Activated effector memory CD4-positive, alpha-beta T cell treated with Interleukin-2 at 50 U/mL for 16 hours (primary cell): ENCODE measurements around the gene TTLL12.
"Not testable (repeated sequence)": the region's sequence is repeated elsewhere in the genome, so short reads cannot be mapped to it uniquely, and the experiment has no call there.

ENCODE experiments used
- DNase-seq: peaks from one replicate; pipeline ENCODE4 v3.0.0-alpha.2; 2020

TTLL12 gene

DNA sequence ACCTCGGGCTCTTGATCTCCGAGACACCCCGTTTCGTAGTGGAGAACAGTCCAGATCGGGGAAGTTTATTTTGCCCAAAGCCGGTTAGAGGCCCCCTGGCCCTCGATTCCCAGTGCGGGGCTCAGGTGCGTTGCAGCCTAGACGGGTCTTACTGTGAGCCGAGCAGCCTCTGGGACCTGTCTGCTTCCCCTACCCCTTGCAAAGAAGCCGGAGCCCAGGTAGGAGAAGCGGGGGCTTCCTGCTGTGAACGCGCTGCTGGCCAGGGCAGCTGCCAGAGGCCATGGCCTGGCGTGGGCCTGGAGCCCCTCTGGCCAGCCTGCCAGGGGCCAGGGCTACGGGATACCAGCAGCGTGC, 35.0 kb downstream of the TTLL12 start:
- DNase-seq: no peak

DNA sequence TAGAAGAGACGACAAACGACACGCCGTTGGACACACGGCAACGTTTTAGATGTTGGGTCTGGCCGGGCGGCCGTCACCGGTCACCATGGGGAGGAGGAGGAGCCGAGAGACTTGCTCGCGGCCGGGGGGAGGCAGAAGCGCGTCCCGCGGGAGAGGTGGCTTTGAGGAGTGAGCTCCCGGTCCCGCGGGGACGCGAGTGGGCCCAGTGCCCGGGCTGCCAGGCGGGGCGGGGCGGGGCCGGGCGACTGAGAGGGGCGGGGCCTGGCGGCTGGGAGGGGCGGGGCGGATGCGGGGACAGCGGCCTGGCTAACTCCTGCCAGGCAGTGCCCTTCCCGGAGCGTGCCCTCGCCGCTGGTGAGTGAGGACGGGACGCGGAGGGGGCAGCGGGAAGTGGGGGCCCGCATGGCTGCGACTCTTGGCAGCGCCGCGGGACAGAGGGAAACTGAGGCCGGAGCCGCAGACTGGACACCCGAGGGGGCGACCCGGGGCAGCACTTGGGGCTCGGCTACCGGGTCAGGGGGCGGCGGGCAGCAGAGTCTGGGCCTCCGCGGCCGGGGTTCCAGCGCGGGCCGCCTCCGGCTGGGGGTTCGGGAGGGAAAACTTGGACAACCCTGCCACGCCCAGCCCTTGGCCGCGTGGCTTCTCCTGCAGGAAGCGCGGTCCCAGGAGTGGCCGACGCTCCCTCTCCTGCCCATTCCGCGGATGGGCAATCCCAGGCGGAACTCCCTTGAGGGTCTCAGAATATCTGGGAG, 35.5 kb downstream of the TTLL12 start, which contains the start of gene TSPO:
TSS of gene TSPO (plus strand) at position 309 of the 752 bp plus-strand sequence. CDS start 7,680 bp downstream, outside the sequence.
- peak; percentile 58 for DNase-seq

DNA sequence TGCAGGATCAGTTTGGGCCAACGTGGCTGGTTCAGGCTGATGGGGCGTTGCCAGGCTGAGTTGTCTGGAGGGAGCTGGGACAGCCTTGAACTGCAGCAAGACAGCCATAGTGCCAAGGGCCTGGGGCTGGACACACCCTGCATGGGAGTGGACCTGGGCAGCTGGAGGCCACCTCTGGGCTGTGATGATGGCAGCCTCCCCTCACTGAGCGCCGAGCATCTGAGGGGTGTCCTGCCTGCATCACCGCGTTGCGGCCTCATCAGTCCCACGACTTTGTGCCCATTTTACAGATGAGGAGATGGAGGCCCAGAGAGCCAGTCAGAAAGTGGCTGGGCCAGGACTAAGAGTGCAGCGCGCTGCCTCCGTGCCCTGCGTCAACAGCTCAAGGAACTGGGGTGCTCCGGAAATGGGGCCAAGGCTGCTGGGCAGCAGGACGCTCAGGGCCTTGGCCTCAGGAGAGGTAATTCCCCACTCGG, 36.2 kb downstream of the TTLL12 start:
- DNase-seq: no peak

DNA sequence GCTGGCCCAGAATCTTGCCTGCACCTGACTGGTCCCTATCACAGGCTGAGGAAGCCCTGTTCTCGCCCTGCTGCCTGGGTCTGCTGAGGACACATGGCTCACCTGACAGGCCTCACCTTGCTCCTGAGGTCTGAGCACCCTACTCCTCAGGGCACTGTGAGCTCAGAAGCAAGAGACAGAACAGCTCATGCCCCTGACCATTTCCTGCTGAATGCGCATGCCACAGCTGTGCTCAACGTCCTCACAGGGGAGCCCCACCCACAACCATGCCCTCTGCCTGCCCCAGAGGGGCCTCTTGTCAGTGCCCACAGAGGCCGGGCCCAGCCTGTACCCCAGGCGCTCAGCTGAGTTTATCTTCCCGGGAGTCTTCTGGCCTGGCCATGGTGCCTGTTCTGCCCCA, 38.4 kb downstream of the TTLL12 start:
- DNase-seq: no peak

DNA sequence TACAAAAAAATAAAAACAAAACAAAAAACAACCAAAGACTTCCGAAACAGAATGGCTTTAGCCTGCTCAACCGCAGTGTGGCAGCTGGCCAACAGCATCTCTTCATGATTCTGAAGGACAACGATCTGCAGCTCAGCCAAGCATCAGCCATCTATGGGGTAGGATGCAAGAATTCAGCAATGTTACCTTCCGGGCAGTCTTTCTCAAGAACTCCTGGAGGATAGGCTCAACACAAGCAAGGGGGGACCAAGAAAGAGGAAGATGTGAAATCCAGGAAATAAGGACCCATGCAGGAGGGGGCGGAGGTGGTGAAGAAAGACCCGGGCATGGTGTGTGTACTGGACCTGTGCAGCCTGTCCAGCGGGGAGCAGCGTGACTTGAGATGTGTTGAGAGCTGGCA, 39.1 kb downstream of the TTLL12 start:
- no peak for DNase-seq

DNA sequence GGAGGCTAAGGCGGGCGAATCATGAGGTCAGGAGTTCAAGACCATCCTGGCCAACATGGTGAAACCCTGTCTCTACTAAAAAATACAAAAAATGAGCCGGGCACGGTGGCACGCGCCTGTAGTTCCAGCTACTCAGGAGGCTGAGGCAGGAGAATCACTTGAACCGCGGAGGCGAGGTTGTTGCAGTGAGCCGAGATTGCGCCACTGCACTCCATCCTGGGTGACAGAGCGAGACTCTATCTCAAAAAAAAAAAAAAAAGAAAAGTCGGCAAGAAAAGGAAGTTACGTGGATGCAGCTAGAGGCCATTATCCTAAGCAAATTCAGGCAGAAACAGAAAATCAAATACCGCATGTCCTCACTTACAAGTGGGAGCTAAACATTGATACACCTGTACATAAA, 40.6 kb downstream of the TTLL12 start:
- not testable (repeated sequence) for DNase-seq

DNA sequence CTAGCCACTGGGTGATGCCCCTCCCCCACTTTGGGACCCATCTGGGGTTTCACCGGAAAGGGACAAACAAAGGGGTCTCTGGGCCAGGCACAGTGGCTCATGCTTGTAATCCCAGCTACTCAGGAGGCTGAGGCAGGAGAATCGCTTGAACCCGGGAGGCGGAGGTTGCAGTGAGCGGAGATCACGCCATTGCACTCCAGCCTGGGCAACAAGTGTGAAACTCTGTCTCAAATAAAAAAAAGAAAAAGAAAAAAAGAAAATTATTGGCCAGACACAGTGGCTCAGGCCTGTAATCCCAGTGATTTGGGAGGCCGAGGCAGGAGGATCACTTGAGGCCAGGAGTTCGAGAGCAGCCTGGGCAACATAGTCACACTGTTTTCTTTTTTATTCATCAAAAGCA, 41.6 kb downstream of the TTLL12 start:
- not testable (repeated sequence) for DNase-seq

DNA sequence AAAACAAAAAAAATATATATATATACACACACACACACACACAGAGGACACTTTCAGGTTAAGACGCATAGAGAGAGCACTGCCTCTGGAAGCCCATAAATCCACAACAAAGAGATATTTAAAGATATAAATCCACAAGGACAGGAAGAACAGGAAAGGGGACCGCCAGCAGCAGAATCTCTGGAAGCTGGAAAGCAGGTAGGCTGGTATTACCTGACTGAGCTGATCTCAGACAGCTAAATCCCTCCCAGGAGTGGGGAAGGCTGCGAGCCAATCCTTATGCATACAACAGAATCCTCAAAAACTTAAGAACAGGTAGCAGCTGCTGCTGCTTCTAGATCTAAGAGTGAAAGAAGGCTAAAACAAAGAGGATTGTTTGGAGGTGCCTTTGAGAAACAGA, 42.0 kb downstream of the TTLL12 start:
- DNase-seq: no peak

DNA sequence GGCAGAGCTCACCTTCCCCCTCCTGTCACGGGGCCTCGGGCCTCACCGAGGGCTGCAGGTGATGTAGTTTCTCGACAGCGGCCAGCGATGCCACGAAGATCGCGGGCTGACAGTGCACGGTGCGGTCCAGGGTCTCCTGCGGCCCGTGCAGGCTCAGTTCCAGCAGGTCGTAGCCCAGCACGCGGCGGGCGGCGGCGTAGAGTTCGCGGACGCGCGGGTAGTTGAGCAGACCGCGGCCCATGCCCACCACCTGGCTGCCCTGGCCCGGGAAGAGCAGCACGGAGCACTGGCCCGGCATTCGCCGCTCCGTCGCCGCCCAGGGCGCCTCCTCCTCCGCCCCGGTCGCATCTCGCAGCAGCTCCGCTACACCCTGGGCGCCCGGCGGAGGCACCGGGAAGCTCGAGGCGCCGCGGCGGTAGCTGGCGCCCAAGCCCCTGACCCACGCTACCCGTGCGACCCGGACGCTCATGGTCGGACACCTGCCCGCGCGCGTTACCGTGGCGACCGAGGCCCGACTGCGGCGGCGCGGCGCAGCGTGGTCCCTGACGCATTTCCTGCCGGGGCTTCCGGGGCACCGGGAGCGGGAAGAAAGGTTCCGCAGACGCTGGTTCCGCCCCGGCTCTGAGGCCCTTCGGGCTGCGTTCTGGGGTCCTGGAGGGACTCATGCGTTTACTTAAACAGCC, 43.9 kb downstream of the TTLL12 start, which contains the start of gene MCAT:
TSS of gene MCAT (minus strand) at position 519 of the 683 bp plus-strand sequence. CDS start at position 469, 50 bp downstream.
- peak; percentile 74 for DNase-seq

DNA sequence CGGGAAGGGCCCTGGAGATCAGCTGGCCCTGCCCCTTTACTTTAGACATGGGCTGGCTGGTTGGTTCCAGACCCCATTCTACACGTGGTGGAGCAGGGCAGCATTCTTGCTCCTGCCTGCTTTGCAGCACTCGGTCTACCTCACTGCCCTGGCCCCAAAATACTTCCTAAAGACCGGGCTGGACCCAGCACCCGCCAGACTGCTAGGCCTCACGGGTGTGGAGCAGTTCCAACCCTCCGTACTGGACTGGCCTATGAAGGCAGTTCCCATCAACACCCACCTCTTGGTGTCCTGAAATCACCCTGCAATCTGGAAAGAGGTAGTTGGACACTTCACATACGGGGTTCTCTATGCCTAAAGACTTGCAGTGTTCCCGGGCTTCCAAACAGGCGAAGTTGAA, 50.1 kb downstream of the TTLL12 start:
- DNase-seq: no peak

DNA sequence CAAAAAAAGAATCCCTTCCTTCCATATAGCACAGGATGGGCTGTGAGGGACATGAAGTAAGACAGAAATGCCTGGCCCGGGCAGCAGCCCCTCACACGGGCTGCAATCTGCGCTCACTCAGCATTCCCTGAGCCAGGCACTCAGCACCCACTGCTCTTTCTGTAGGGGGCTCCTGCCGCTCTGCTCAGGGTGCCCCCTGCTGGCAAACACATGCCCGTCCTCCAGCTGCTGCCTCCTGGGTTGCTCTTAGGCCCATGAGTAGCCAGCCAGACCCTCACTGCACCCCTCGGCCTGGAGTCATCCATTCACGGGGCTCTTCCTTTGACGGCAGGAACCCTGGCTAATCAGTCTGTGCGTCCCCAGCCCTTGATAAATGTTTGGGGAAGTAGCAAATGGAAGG, 50.7 kb downstream of the TTLL12 start:
- no peak for DNase-seq

DNA sequence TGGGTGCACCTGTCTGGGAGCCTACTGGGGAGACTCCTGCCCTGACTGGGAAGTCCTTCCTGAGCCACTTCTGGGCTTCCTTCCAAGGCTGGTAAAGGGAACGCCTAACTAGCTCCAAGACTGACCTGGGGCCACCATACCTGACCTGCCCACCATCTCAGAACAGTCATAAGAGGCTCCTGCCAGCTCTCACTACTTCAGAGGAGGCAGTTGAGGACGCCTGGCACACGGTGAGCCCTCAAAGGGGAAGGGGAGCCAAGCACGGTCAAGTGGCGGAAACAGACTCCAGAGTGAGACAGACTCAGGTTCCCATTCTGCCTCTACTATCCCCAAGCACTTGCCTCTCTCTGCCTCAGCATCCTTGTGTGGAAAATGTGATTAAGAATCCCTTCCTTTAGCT, 51.4 kb downstream of the TTLL12 start:
- no peak for DNase-seq

DNA sequence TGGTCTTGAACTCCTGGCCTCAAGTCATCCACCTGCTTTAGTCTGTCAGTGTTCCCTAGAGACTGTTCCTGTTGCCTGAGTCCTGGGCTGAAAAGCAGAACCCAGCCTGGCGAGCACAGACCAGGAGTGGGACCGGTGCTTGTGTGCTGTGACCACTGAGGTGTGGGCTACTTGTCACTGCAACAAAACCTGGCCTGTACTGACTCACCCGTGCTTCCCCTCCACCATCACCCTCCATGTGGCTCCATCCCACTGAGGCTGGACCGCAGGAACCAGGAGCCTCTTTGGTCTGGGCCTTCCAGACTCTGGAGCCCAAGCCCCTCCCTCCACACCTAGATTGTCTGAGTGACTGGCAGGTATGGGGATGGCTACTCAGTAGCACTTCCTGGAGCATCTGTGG, 52.4 kb downstream of the TTLL12 start:
- DNase-seq: no peak

DNA sequence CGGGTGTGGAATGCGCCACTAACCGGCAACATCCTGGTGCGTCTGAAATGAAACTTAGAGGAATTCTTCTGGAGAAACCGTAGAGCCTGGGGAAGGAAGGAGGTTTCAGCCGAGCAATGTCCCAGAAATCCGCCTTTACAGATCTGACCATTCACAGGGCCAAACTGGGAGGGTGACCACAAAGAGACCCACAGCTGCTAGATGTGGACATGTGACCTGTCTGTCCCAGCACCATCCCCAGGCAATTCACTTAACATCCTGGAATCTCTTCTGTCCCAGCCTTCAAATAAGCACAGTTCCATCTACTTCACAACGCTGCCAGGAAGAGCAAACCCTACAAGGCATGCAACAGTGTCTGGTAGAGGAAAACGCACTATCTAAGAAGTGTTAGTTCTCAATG, 53.5 kb downstream of the TTLL12 start:
- DNase-seq: no peak

DNA sequence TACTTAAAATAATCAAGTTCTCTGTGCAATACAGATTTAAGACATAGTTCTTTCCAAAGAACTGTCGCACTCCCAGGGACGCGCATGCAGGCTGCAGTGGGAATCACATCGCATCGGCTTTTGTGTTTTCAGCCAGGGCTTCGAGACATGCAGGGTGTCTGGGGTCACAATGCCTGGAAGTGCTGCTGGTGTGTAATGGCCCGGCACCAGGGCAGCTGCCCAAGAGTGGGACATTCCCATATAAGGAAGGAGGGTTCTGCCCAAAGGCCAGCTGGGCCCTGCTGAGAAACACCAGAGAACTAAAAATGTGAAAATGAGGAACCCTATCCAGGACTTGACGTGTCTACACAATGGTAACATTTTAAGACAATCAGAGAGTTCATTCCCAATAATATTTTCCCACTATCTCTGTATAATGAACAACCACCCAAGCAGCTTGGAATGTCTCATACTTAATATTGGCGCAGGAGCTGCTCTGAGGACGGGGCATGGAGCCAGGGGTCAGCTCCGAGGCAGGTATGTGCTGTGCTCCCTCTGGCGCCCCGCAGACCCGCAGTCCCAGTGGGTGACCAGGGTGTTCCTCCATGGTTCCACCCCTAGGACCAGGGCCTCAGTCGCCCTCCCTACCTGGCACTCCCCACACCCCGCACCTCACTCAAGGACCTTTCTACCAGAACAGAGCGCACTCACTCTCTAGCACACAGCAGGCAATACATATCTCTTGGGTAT, 55.0 kb downstream of the TTLL12 start:
- no peak for DNase-seq

DNA sequence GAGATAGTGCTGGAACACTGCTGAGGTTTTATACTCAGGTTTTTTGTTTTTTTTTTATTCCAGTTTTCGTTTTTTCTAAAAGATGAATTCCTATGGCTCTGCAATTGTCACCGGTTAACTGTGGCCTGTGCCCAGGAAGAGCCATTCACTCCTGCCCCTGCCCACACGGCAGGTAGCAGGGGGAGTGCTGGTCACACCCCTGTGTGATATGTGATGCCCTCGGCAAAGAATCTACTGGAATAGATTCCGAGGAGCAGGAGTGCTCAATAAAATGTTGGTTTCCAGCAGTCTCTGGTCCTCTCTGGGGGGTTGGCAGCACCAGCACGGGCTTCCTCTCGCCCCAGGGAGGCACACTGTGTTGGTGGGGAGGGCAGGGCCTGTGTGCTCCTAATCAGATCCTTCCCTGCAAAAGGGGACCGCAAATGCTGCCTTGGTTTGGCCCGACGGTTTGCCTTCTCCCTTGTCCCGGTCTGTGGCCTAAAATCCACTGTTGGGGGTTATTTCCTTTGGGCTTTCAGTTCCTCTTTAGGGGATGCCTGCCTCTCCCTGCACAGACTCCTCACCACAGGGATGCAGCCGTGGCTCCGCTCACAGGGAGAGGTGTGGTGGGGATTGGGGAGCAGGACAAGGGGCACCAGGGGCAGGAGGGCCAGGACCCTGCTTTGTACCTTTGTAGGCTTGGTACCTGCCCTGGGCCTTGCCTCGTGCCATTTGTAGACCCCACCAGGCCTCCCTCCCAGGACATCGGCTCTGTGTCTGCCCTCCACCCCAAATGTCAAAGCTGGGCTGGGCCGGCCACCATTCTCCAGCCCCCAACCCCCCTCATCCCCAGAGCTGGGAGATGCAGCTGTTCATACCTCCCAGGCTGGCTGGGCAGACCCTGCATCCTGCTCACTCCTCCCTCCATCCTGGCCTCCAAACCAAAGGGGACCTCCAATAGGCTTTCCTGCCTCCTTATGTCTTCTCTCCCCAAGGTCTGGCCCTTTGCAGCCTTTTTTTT, 57.2 kb downstream of the TTLL12 start:
- no peak for DNase-seq

DNA sequence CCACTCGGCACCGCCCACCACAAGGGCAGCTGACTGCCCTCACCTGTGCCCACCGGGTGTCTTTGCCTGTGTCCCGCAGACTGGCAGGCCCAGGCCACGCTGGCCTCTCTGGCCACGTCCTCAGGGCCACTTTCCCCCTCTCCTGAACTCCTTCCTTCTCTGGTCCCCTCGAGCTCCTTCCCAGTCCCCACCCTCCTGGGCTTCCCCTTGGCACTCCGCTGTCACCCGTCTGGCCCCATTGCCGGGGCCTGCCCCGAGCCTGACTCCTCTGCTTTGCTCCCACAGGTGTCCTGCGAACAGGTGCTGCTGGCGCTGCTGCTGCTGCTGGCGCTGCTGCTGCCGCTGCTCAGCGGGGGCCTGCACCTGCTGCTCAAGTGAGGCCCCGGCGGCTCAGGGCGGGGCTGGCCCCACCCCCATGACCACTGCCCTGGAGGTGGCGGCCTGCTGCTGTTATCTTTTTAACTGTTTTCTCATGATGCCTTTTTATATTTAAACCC, 58.0 kb downstream of the TTLL12 start:
- no peak for DNase-seq

DNA sequence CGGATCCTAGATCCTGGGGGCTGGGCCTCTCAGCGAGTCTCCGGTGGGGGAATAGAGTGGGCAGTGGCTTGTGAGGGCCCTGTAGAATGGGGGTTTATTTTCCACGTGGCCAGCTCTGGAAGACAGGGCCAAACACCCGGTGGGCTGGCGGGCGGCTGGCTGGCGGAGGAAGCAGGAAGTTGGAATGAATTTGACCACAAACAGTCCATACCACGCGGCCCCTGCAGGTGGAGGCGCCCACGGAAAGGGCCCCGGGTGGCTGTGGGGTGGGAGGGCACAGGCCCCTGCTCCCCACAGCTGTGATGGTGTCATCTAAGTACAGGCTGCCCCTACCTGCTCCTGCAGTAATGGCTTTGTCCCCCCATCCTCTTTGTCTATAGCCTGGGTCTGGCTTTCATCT, 58.8 kb downstream of the TTLL12 start:
- no peak for DNase-seq

DNA sequence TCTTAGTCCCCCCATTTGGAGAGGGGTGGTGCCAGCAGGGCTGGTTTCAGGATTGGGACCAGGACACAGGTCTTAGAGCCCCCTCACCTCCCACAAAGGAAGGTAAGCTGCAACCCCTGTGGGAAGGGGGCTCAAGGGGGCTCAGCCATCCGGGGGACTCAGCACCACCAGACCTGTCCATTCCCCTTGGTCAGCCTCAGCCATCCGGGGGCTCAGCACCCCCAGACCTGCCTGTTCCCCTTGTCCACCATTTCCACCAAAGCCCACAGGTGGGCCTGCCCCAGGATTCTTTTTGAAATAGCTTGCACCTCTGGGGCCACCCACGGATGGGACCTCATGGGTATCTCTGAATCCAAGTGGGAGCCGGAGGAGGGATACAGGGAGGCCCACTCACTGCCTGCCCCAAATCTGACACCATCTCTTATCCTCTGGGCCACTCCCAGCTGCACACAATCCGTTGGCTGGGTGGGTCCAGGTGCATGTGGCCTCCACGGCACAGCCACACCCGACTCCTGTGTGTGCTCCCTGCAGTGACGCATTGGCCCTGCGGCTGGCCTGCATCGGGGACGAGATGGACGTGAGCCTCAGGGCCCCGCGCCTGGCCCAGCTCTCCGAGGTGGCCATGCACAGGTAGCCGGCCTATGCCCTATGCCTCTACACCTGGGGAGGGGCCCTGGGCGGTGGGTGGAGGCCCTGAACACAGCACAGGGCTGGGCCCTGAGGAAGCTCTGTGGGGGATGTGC, 59.6 kb downstream of the TTLL12 start:
- DNase-seq: no peak

DNA sequence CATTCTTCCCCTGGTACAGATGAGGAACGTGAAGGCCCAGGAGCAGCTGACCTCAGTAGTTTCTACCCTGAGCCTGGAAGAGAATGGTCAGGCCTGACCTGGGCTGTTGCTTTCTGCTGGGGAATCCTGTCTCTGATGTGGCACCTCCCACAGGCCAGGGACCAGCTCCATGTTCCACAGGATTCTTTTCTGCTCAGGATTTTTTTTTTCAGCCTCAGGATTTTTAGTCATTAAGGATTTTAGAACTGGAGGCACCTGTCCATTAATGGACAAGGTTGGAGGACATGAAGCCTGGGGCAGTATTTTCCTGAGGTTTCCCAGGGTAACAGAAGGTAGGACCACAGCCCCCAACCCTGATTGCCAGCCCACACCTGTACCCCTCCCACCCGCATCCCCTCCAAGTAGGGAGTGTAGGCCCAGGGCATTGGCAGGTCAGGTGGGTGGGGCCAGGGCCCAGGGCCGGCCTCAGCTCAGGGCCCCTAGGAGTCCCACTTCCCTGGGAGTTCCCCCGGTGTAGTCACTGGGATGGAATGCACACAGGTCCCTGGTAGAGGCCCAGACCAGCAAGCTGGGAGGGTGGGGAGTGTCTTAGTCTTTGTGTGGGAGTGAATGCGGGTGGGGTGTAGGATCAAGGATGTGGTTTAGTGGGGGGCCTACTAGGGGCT, 60.3 kb downstream of the TTLL12 start:
- no peak for DNase-seq

DNA sequence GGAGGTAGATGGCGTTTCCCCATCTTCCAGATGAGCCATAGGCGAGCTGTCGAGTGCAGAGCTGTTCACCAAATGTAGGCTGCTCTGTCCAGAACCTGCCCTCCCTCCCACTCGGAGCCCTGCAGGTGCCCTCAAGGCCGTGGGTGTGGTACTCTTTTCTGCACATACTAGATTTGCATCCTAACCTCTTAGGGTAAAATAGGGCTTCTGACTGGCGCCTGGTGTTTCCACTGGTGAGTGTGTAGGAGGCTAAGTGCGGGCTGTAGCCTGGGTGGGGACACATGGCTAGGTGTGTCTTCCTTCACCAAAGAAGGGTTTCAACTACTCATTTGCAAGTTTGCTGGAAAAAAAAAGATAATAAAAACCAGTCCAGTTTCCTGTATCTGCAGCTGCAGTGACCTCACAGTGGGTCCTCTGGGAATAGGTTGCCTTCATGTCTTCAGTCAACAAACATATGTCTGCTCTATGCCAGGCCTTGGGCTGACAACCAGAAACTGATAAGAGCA, 67.9 kb downstream of the TTLL12 start:
- no peak for DNase-seq
